Kidney epithelial cell (primary cell): ENCODE results near the gene BNIP5. TPM values are rescaled to one million over a fixed set of nuclear protein-coding genes. Genes with fewer than 3 reads are reported as not detected.

Experiments used
- DNase-seq: peaks from one replicate; pipeline ENCODE4 v3.0.0-alpha.2; 2010; ENCODE audit warnings: low read depth
- H3K27me3 ChIP-seq: 2 replicates; pipeline ENCODE4 v1.6.0; 2011; ENCODE audit warnings: low read length; ENCODE audit not compliant: control insufficient read depth, insufficient read depth
- H3K36me3 ChIP-seq: 2 replicates; pipeline ENCODE4 v1.5.1; 2011; ENCODE audit warnings: low read length; ENCODE audit not compliant: control insufficient read depth, insufficient read depth
- H3K4me3 ChIP-seq: 2 replicates; pipeline ENCODE4 v1.5.1; 2011; ENCODE audit warnings: low read depth, mild to moderate bottlenecking, control low read depth, low read length
- total RNA-seq: library from RNA; depleted of rRNA; stranded (reverse); fragments of >200 nt; gene quantifications from 2 replicates; pipeline ENCODE4 v1.2.3, GENCODE V29; 2015
- TF ChIP-seq, protein P1 (sequence below): IDR thresholded peaks from 2 replicates; pipeline ENCODE4 v1.5.1; 2011; ENCODE audit warnings: mild to moderate bottlenecking, moderate library complexity, low read length, control low read depth, inconsistent platforms; ENCODE audit not compliant: insufficient read depth, poor library complexity, severe bottlenecking

Gene BNIP5
- total RNA-seq, 1 donor from 2014 or later, result not detected

DNA sequence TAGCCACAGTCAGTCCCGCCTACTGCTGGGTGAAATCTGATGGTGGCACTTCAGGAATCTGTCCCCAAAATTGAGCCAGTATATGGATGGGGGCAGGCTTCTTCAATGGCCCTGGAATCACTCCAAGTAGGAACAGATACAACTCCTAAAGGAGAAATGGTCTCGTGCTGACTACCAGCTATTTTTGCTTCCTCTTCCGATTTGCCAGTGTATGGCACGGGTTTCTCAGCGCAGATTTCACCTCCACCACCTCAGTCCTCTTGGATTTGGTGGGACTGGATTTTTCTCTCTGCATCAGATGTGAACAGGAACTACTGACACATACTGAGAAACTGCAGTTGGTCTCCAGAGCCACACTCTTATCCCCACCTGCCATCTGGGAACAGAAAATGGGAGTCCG is 39.6 kb downstream of the BNIP5 start:
- TF ChIP-seq, protein P1, sequence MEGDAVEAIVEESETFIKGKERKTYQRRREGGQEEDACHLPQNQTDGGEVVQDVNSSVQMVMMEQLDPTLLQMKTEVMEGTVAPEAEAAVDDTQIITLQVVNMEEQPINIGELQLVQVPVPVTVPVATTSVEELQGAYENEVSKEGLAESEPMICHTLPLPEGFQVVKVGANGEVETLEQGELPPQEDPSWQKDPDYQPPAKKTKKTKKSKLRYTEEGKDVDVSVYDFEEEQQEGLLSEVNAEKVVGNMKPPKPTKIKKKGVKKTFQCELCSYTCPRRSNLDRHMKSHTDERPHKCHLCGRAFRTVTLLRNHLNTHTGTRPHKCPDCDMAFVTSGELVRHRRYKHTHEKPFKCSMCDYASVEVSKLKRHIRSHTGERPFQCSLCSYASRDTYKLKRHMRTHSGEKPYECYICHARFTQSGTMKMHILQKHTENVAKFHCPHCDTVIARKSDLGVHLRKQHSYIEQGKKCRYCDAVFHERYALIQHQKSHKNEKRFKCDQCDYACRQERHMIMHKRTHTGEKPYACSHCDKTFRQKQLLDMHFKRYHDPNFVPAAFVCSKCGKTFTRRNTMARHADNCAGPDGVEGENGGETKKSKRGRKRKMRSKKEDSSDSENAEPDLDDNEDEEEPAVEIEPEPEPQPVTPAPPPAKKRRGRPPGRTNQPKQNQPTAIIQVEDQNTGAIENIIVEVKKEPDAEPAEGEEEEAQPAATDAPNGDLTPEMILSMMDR, result no peak
- H3K4me3 ChIP-seq, result no peak overlapping the region

DNA sequence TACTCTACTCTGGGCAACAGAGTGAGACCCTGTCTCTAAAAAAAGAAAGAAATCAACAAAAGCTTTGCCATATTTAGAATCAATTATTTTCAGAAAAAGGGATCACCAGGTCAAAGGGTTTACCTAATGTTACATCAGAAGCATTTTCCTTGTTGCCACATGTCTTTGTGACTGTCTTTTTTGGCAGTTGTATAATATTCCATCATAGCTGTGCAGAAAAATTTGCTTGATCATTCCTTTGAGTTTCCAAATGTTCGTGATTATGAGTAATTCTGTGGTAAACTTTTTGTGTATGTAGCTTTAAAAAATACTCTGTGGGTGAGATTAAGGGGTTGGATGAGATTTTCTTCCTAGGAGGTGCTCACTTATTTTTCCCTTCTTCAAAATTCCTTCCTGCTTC is 40.4 kb downstream of the BNIP5 start:
- no peaks in the 10 kb centered on the region for H3K36me3 ChIP-seq
- TF ChIP-seq, protein P1, result no peak
- no peak for DNase-seq
- peaks cover 6% of the 10 kb centered on the region for H3K27me3 ChIP-seq
- no peak overlapping the region for H3K4me3 ChIP-seq

More for the DNA sequence above, 39.6 kb downstream of the BNIP5 start:
- no peak for DNase-seq
- Histone ChIP-seq H3K27me3 (peaks cover 8% of the 10 kb centered on the region), H3K36me3 (no peaks in the 10 kb centered on the region)

DNA sequence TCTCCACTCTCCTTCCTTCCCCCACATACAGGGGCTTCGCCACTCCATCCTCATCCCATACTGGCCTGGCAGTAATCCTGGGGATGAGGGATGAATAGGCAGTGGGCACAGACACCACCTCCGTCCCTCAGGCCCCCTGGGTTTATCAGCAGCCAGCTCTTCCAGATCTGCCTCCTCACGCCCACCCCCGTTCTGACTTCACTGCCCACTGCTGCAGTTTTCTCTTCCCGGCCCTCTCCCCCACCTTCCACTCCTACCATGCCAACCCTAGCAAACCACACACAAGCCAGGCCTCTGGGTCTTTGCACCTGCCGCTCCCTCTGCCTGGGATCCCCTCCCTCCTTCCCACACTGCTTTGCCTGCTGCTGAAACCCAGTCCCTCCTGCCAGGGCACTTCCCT is 44.5 kb downstream of the BNIP5 start:
- Histone ChIP-seq H3K36me3 (no peaks in the 10 kb centered on the region), H3K4me3 (no peak overlapping the region), H3K27me3 (peaks cover 2% of the 10 kb centered on the region)
- TF ChIP-seq, protein P1, result no peak
- no peak for DNase-seq

DNA sequence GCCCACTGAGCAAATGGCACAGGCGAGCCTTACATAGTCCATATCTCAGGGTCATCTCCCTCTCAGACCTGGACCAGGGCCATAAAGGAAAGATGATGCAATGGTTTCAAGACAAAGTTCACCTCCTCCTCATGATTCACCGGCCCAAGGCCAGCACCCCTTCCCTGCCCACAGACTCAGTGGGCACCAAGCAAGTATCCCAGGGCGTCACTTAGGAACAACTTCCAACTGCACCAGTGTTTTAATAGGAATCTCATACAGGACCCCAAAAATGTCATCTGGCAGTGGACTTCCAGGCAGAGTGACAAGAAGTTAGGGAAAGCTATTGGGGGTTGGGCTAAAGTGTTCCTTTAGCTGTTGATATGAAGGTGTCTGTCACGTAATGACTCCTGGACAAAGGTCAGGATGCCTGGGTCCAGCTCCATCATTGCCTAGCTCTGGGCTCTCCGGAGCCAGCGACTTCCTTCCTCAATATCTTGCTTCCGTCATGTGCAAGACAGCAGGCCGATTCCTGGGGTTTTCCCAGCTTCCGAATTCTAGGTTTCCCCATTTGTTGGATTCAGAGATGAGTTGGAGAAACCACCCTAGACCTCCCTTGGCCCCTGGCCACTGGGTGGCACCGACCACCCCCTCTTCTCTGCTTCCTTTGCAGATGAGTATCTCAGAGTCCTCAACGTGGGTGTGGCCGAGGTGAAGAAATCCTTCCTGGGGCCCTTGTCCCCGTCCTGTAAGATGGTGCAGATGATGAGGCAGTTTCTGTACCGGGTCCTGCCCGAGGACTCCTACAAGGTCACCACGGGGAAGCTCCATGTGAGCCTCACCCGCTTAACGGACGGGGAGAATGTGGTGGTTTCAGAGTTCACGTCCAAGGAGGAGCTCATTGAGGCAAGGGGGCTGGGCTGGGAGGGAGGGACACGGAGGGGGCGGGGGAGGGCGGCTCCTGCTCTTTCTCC is 45.7 kb downstream of the BNIP5 start:
- no peak for DNase-seq
- TF ChIP-seq, protein P1, result no peak
- Histone ChIP-seq H3K27me3 (peaks cover 5% of the 10 kb centered on the region), H3K4me3 (no peak overlapping the region), H3K36me3 (no peaks in the 10 kb centered on the region)

DNA sequence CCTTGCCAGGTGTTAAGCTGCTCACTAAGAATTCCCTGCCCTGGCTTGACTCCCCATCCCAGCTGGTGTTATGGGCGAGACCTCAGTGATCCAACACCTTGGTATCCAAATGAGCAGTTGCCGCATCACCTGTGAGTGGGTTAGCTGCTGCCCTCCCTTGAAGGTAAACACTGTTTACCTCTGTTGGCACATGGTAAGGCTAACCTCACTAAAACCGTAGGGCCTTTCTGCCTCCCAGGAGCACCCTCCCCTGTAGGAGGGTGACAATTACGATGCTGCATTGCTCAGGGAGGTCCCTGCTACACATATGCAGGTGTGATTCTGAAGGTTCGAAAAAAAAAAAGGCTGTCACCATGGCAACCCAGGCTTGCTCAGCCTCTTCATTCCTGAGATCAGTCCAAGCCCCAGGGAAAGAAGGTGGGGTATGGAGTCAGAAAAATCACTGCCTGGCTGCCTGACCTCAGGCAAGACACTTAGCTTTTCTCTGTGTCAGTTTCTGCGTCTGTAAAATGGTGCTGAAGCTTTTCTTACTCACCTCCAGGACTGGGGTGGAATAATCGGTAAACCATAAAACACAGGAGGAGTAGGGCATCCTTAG is 47.3 kb downstream of the BNIP5 start:
- Histone ChIP-seq H3K27me3 (peaks cover 19% of the 10 kb centered on the region), H3K4me3 (no peak overlapping the region), H3K36me3 (no peaks in the 10 kb centered on the region)
- no peak for DNase-seq
- TF ChIP-seq, protein P1, result no peak
